CD4-positive, alpha-beta T cell (primary cell): ENCODE data around the gene FAM174C. TPM values are rescaled to one million over a fixed set of nuclear protein-coding genes. Genes with fewer than 3 reads are reported as not detected.

ENCODE experiments used
- ATAC-seq: fragments of 200-7000 bp; cut with Tn5 transposase; one replicate; pipeline ENCODE4 v1.10.0; 2022; ENCODE audit warnings: mild to moderate bottlenecking; ENCODE audit not compliant: poor library complexity
- CTCF ChIA-PET: fragments of 350-600 bp; sonication (Branson Sonifier 250); formaldehyde crosslinking; loops from one replicate; lab custom pipeline; 2021; ENCODE audit warnings: antibody characterized with exemption, inconsistent platforms; lab: Charles Lee
- POLR2A ChIA-PET: fragments of 350-600 bp; sonication (Branson Sonifier 250); formaldehyde crosslinking; loops from one replicate; lab custom pipeline; 2021; ENCODE audit warnings: antibody characterized with exemption, inconsistent platforms; lab: Charles Lee
- DNase-seq, 14 experiments: peaks; one replicate each; pipeline ENCODE4 v3.0.0-alpha.2; 2013 to 2020; ENCODE audit warnings: mixed read lengths in 2 of 14
- H3K27ac ChIP-seq, 2 donors: one replicate each; pipeline versions ENCODE4 v1.5.1 to v1.7.0; 2013; ENCODE audit warnings: low read length in 2 of 2, low read depth in 1 of 2, mild to moderate bottlenecking in 1 of 2
- H3K27me3 ChIP-seq, 2 experiments: 1 replicate in 1 of 2; 2 replicates in 1 of 2; pipeline versions ENCODE4 v1.6.1 to v1.7.0; 2013; ENCODE audit warnings: low read length in 2 of 2, control low read depth in 1 of 2, mild to moderate bottlenecking in 1 of 2, moderate library complexity in 1 of 2; ENCODE audit not compliant: insufficient read depth in 2 of 2, control insufficient read depth in 1 of 2
- H3K36me3 ChIP-seq: one replicate; pipeline ENCODE4 v1.6.1; 2013; ENCODE audit warnings: low read length, control low read depth; ENCODE audit not compliant: insufficient read depth
- H3K4me1 ChIP-seq: one replicate; pipeline ENCODE4 v1.6.1; 2013; ENCODE audit warnings: low read length, control low read depth; ENCODE audit not compliant: insufficient read depth
- H3K4me3 ChIP-seq: one replicate; pipeline ENCODE4 v1.5.1; 2013; ENCODE audit warnings: mild to moderate bottlenecking, low read length, moderate library complexity
- H3K9me3 ChIP-seq, 2 experiments: 1 replicate in 1 of 2; 2 replicates in 1 of 2; pipeline versions ENCODE4 v1.6.1 to v1.7.0; 2013; ENCODE audit warnings: low read length in 2 of 2, mild to moderate bottlenecking in 2 of 2, control low read depth in 1 of 2, moderate library complexity in 1 of 2; ENCODE audit not compliant: control insufficient read depth in 1 of 2, insufficient read depth in 1 of 2
- H3K27ac Mint-ChIP-seq: one replicate; pipeline ENCODE4 v1.8.0; 2020; ENCODE audit warnings: mixed read lengths
- H3K27me3 Mint-ChIP-seq: one replicate; pipeline ENCODE4 v1.8.0; 2021; ENCODE audit warnings: mixed read lengths
- H3K36me3 Mint-ChIP-seq: one replicate; pipeline ENCODE4 v1.8.0; 2021; ENCODE audit warnings: low read depth, mixed read lengths
- H3K4me1 Mint-ChIP-seq: one replicate; pipeline ENCODE4 v1.8.0; 2021; ENCODE audit warnings: low read depth, mixed read lengths
- H3K4me3 Mint-ChIP-seq: one replicate; pipeline ENCODE4 v1.8.0; 2020; ENCODE audit warnings: mild to moderate bottlenecking, mixed read lengths
- H3K9me3 Mint-ChIP-seq: one replicate; pipeline ENCODE4 v1.8.0; 2020; ENCODE audit warnings: mixed read lengths
- intact Hi-C, 2 experiments: fragments of 100-400 bp; cut with DNase I in 1 of 2; cut with micrococcal nuclease in 1 of 2; formaldehyde crosslinking; loops; one replicate each; pipeline versions ENCODE4 v1.15.1 to v1.9.0; 2023 to 2025; cut with DNase I, micrococcal nuclease
- total RNA-seq, 174 experiments: library from RNA in 2 of 174; stranded (reverse) in 2 of 174; gene quantifications; one replicate each; pipeline ENCODE4 v1.2.3 and lab custom pipeline; 2021 to 2026
- TF ChIP-seq, protein P1 (sequence below): fragments of 200-600 bp; IDR thresholded peaks from one replicate; pipeline ENCODE4 v1.8.0; 2022; ENCODE audit warnings: antibody characterized with exemption, mild to moderate bottlenecking

FAM174C gene
- total RNA-seq, 2 experiments from 2014 or later: 32.0 to 38.3 TPM

DNA sequence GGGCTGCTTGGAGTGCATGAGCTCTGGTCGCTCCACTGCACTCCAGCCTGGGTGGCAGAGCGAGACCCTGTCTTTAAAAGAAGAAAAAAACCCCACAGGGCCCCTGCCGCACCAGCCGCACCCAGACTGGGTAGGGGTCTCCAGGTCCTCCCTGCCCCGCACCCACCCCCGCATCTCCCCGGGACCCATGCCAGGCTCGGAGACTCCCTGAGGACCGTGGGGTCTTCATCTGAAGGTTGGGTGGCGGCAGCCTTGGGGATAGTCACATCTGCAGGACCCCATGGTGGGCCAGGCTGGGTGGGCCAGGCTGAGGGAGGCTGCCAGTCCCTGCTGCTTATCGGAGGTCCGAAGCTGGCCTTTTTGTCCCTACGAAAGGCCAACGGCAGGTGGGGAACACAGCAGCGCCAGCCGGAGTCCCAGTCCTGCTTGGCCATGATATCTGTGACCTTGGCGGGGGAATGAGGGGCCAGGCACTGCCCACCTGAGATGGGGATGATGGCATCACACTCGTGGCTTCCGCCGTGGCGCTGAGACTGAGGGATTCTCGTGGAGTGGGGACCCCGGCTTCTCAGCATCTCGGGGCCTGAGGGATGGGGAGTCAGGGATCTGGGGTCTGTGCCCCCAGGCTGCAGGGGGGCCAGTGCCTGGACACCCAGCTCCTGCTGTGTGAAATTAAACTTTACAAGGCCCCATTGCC, 21.4 kb downstream of the FAM174C start:
- no peak overlapping the region for H3K4me3 ChIP-seq
- H3K36me3 ChIP-seq: no peaks in the 10 kb centered on the region
- ChIA-PET CTCF (no interaction called here), POLR2A (no interaction called here)
- DNase-seq (peak in 1 of 14 experiments; percentile 23), ATAC-seq (no peak)
- Mint-ChIP-seq H3K4me3 (no peak overlapping the region), H3K9me3 (no peaks in the 10 kb centered on the region), H3K27ac (no peak overlapping the region), H3K27me3 (peaks cover 33% of the 10 kb centered on the region), H3K36me3 (no peaks in the 10 kb centered on the region), H3K4me1 (no peaks in the 10 kb centered on the region)
- H3K27me3 ChIP-seq: peaks cover 25 to 31% of the 10 kb centered on the region in 2 experiments
- peaks cover 15% of the 10 kb centered on the region for H3K4me1 ChIP-seq
- peaks cover 0 to 33% of the 10 kb centered on the region in 2 experiments for H3K9me3 ChIP-seq
- no peak overlapping the region for H3K27ac ChIP-seq
- TF ChIP-seq, protein P1, sequence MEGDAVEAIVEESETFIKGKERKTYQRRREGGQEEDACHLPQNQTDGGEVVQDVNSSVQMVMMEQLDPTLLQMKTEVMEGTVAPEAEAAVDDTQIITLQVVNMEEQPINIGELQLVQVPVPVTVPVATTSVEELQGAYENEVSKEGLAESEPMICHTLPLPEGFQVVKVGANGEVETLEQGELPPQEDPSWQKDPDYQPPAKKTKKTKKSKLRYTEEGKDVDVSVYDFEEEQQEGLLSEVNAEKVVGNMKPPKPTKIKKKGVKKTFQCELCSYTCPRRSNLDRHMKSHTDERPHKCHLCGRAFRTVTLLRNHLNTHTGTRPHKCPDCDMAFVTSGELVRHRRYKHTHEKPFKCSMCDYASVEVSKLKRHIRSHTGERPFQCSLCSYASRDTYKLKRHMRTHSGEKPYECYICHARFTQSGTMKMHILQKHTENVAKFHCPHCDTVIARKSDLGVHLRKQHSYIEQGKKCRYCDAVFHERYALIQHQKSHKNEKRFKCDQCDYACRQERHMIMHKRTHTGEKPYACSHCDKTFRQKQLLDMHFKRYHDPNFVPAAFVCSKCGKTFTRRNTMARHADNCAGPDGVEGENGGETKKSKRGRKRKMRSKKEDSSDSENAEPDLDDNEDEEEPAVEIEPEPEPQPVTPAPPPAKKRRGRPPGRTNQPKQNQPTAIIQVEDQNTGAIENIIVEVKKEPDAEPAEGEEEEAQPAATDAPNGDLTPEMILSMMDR: no peak
- intact Hi-C loops: no loop called here

GRCh38 chr19:1298235-1298634, 22.9 kb downstream of the FAM174C start:
- ATAC-seq (no peak), DNase-seq (no peak)
- intact Hi-C loops: no loop called here
- Mint-ChIP-seq H3K27me3 (peaks cover 22% of the 10 kb centered on the region), H3K9me3 (no peaks in the 10 kb centered on the region), H3K4me1 (no peaks in the 10 kb centered on the region), H3K4me3 (no peak overlapping the region), H3K36me3 (no peaks in the 10 kb centered on the region), H3K27ac (no peak overlapping the region)
- H3K27me3 ChIP-seq: peaks cover 17 to 22% of the 10 kb centered on the region in 2 experiments
- peaks cover 0 to 19% of the 10 kb centered on the region in 2 experiments for H3K9me3 ChIP-seq
- ChIA-PET CTCF (no interaction called here), POLR2A (no interaction called here)
- H3K4me3 ChIP-seq: no peak overlapping the region
- TF ChIP-seq, protein P1: no peak
- no peaks in the 10 kb centered on the region for H3K36me3 ChIP-seq
- H3K4me1 ChIP-seq: peaks cover 15% of the 10 kb centered on the region
- no peak overlapping the region for H3K27ac ChIP-seq

GRCh38 chr19:1299801-1300200, 24.5 kb downstream of the FAM174C start:
- Mint-ChIP-seq H3K9me3 (no peaks in the 10 kb centered on the region), H3K27me3 (peaks cover 13% of the 10 kb centered on the region), H3K36me3 (no peaks in the 10 kb centered on the region), H3K4me3 (no peak overlapping the region), H3K27ac (no peak overlapping the region), H3K4me1 (no peaks in the 10 kb centered on the region)
- Histone ChIP-seq H3K4me3 (no peak overlapping the region), H3K27me3 (peaks cover 3 to 7% of the 10 kb centered on the region in 2 experiments), H3K4me1 (peaks cover 13% of the 10 kb centered on the region), H3K9me3 (peaks cover 0 to 8% of the 10 kb centered on the region in 2 experiments), H3K27ac (no peak overlapping the region), H3K36me3 (no peaks in the 10 kb centered on the region)
- TF ChIP-seq, protein P1: no peak
- POLR2A ChIA-PET: no interaction called here
- CTCF ChIA-PET: no interaction called here
- no peak for ATAC-seq
- peak in 1 of 14 experiments; percentile 27 for DNase-seq
- intact Hi-C loops: no loop called here
